Omental fat pad (tissue), 4 donors: ENCODE data around the gene TPGS1. TPM values are rescaled to one million over a fixed set of nuclear protein-coding genes. Genes with fewer than 3 reads are reported as not detected.
A peak's percentile ranks its signal among the peaks of the same experiment; 100 is the strongest.

ENCODE experiments used
- ATAC-seq: fragments of 150-250 bp; one replicate; pipeline ENCODE4 v1.9.1; 2016; ENCODE audit warnings: mild to moderate bottlenecking, moderate library complexity; ENCODE audit not compliant: low FRiP score
- DNase-seq: peaks from one replicate; pipeline ENCODE4 v3.0.0-alpha.2; 2019; ENCODE audit warnings: low spot score
- total RNA-seq, 4 donors: library from RNA; depleted of rRNA; stranded (reverse); fragments of >200 nt; gene quantifications; one replicate each; pipeline ENCODE4 v1.1.0, GENCODE V29; 2016
- TF ChIP-seq, protein P1 (sequence below), 3 donors: fragments of 450-650 bp; IDR thresholded peaks; one replicate each; pipeline ENCODE4 v1.5.1; 2016 to 2017; ENCODE audit warnings: antibody characterized with exemption in 3 of 3, mild to moderate bottlenecking in 3 of 3, moderate library complexity in 2 of 3

Gene TPGS1
- total RNA-seq, 4 donors from 2014 or later: 45.5 to 61.2 (median 46.1) TPM

- DNase-seq (no peak), ATAC-seq (no peak)
- TF ChIP-seq, protein P1, sequence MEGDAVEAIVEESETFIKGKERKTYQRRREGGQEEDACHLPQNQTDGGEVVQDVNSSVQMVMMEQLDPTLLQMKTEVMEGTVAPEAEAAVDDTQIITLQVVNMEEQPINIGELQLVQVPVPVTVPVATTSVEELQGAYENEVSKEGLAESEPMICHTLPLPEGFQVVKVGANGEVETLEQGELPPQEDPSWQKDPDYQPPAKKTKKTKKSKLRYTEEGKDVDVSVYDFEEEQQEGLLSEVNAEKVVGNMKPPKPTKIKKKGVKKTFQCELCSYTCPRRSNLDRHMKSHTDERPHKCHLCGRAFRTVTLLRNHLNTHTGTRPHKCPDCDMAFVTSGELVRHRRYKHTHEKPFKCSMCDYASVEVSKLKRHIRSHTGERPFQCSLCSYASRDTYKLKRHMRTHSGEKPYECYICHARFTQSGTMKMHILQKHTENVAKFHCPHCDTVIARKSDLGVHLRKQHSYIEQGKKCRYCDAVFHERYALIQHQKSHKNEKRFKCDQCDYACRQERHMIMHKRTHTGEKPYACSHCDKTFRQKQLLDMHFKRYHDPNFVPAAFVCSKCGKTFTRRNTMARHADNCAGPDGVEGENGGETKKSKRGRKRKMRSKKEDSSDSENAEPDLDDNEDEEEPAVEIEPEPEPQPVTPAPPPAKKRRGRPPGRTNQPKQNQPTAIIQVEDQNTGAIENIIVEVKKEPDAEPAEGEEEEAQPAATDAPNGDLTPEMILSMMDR (IDR thresholded peaks at IDR 0.05): no peak
These were observed 9.3 kb upstream of the TPGS1 start for GRCh38 chr19:497869-498510.

DNA sequence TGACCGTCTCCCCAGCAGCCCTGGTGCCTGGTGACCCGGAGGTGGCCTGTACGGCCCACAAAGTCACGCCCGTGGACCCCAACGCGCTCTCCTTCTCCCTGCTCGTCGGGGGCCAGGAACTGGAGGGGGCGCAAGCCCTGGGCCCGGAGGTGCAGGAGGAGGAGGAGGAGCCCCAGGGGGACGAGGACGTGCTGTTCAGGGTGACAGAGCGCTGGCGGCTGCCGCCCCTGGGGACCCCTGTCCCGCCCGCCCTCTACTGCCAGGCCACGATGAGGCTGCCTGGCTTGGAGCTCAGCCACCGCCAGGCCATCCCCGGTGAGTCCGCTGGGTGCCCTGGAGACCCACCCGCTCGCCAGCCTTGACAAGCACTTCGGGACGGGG, 8.8 kb upstream of the TPGS1 start:
- TF ChIP-seq, protein P1 (IDR thresholded peaks at IDR 0.05): no peak
- DNase-seq (no peak), ATAC-seq (no peak)

DNA sequence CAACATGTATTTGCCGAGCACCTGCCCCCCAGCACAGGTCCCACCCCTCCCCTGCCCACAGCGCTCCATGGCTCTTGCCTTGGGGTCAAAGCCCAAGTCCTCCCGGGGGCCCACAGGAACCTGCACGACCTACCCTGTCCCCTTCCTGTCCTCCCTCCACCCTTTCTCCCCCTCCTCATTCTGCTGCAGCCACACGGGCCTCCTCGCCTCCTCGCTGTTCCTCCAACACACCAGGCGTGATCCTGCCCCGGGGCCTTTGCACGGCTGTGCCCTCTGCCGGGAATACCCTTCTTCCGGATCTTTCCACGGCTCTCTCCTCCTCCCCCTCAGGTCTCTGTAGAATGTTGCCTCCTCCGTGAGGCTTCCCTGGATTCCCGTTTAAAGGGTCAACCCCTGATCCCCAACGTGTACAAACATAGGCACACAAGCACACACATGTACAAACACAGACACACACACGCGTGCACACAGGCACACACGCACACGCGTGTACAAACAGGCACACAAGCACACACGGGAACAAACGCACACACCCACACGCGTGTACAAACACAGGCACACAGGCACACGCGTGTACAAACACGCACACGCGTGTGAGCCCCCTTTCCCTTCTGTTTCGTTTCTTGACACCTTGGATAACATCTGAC, 8.2 kb upstream of the TPGS1 start:
- TF ChIP-seq, protein P1 (IDR thresholded peaks at IDR 0.05): no peak
- no peak for DNase-seq
- no peak for ATAC-seq

- DNase-seq (no peak), ATAC-seq (no peak)
- TF ChIP-seq, protein P1 (IDR thresholded peaks at IDR 0.05): no peak
These were observed 5.7 kb upstream of the TPGS1 start for GRCh38 chr19:501646-502045.

GRCh38 chr19:504616-505015, 2.7 kb upstream of the TPGS1 start:
- DNase-seq (no peak), ATAC-seq (no peak)
- TF ChIP-seq, protein P1 (IDR thresholded peaks at IDR 0.05): no peak

DNA sequence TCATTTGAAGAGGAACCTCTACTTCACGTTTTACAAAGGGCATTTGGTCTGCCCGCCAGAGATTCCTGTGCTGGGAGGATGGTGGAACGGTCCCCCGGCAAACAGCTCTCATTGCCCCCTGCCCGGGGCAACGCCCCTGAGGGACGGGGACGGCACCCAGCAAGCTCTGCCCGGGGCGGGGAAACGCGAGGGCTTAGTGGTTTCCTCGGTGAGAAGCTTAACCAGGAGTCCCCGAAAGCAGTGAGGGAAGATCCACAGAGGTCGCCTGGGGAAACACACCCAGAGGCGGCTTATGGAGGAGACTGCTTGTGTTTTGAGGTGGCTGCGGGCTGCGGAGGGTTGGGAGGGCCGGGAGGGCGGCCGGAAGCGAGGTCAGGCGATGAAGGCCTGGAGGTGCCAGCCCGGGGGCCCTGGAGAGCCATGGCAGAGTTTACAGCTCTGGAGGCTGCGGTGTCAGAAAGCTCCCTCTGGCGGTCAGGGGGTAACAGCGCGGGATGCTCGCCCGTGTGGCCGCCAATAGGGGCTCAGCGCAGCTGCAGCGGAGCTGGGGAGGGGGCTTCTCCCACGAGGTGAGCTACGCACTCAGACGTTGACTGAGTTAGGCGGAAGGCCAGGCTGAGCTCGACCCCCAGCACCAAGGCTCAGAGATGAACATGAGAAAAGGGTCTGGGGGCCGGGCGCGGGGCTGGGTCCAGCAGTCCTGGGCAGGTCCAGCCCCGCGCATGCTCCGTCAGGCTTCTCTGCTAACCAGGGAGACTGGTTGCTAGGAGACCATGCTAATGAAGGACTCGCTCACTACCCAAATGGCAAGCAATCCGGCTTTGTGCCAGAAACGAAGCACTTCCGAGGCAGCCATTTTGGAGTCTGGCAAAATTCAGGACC, 652 bp upstream of the TPGS1 start:
- DNase-seq: no peak
- ATAC-seq: peak; percentile 94
- TF ChIP-seq, protein P1 (IDR thresholded peaks at IDR 0.05): peak in 2 of 3 donors; percentile 47 to 95
